PC-9 (cell line): ENCODE measurements around the gene MYCT1. TPM values are rescaled to one million over a fixed set of nuclear protein-coding genes. Genes with fewer than 3 reads are reported as not detected.

ENCODE experiments used
- BruUV-seq: library from RNA; stranded (reverse); fragments of 400-500 nt; replicated peaks from 2 replicates; lab custom pipeline; 2021; lab: Mats Ljungman, UMichigan
- CTCF ChIA-PET: fragments of 300-600 bp; sonication (Branson Sonifier 250); formaldehyde crosslinking; loops from one replicate; lab custom pipeline; 2022; ENCODE audit warnings: antibody characterized with exemption; lab: Charles Lee
- POLR2A ChIA-PET: fragments of 300-600 bp; sonication (Branson Sonifier 250); formaldehyde crosslinking; loops from one replicate; lab custom pipeline; 2022; ENCODE audit warnings: antibody characterized with exemption; ENCODE audit not compliant: unreplicated experiment; lab: Charles Lee
- DNase-seq, 2 experiments: peaks; one replicate each; pipeline versions ENCODE4 v3.0.0 to v3.0.0-alpha.2; 2015 to 2022; ENCODE audit warnings: mixed read lengths in 1 of 2
- H2AFZ ChIP-seq: fragments of 200-600 bp; sonication (generic); 2 replicates; pipeline ENCODE4 v1.8.1; 2017; ENCODE audit warnings: antibody characterized with exemption
- H3F3A ChIP-seq: fragments of 200-600 bp; sonication (generic); 2 replicates; pipeline ENCODE4 v1.8.1; 2017; ENCODE audit warnings: antibody characterized with exemption, mild to moderate bottlenecking, low read depth; ENCODE audit not compliant: insufficient read depth
- H3K27ac ChIP-seq: fragments of 200-600 bp; sonication (generic); 2 replicates; pipeline ENCODE4 v1.6.1; 2016; ENCODE audit warnings: mixed run types
- H3K27me3 ChIP-seq: fragments of 200-600 bp; sonication (generic); 2 replicates; pipeline ENCODE4 v1.6.1; 2016; ENCODE audit warnings: low read depth, mixed run types; ENCODE audit not compliant: insufficient read depth
- H3K36me3 ChIP-seq: fragments of 200-600 bp; sonication (generic); 2 replicates; pipeline ENCODE4 v1.6.1; 2016; ENCODE audit warnings: low read depth, mixed run types
- H3K4me1 ChIP-seq: fragments of 200-600 bp; sonication (generic); replicated peaks from 2 replicates; pipeline ENCODE4 v1.6.1; 2016; ENCODE audit warnings: mixed run types; ENCODE audit not compliant: insufficient read depth
- H3K4me2 ChIP-seq: fragments of 200-600 bp; sonication (generic); 2 replicates; pipeline ENCODE4 v1.6.1; 2017; ENCODE audit warnings: mixed run types
- H3K4me3 ChIP-seq: fragments of 200-600 bp; sonication (generic); 2 replicates; pipeline ENCODE4 v1.6.1; 2016; ENCODE audit warnings: mixed run types
- H3K79me2 ChIP-seq: fragments of 200-600 bp; sonication (generic); 2 replicates; pipeline ENCODE4 v1.6.1; 2017; ENCODE audit warnings: low read depth, mixed run types
- H3K9me2 ChIP-seq: fragments of 200-600 bp; sonication (generic); 2 replicates; pipeline ENCODE4 v1.8.1; 2017; ENCODE audit warnings: mild to moderate bottlenecking; ENCODE audit not compliant: insufficient read depth
- H3K9me3 ChIP-seq: fragments of 200-600 bp; sonication (generic); 2 replicates; pipeline ENCODE4 v1.8.1; 2016; ENCODE audit warnings: low read depth; ENCODE audit not compliant: insufficient read depth
- H4K20me1 ChIP-seq: fragments of 200-600 bp; sonication (generic); 2 replicates; pipeline ENCODE4 v1.8.1; 2017; ENCODE audit not compliant: insufficient read depth
- CTCF ChIP-seq: fragments of 200-600 bp; sonication (generic); conservative IDR thresholded peaks from 2 replicates; pipeline ENCODE4 v1.6.1; 2017; ENCODE audit warnings: mixed run types, antibody characterized with exemption, mild to moderate bottlenecking, moderate library complexity
- EZH2 ChIP-seq: fragments of 200-600 bp; sonication (generic); IDR thresholded peaks from 2 replicates; pipeline ENCODE4 v1.8.0; 2017; ENCODE audit warnings: antibody characterized with exemption, low read depth
- intact Hi-C: fragments of 100-400 bp; cut with micrococcal nuclease; formaldehyde crosslinking; loops from one replicate; pipeline ENCODE4 v1.10.0; 2022; ENCODE audit not compliant: unreplicated experiment
- total RNA-seq: library from RNA; stranded (reverse); gene quantifications from 2 replicates; pipeline ENCODE4 v1.2.3, GENCODE V29; 2021

Gene MYCT1
- total RNA-seq, 1 experiment from 2014 or later, result not detected

- Histone ChIP-seq H3K9me3 (no peaks in the 10 kb centered on the region), H3K36me3 (no peaks in the 10 kb centered on the region), H3F3A (no peaks in the 10 kb centered on the region), H2AFZ (no peak overlapping the region), H3K79me2 (no peaks in the 10 kb centered on the region), H3K4me1 (no peaks in the 10 kb centered on the region), H4K20me1 (no peaks in the 10 kb centered on the region), H3K27me3 (no peaks in the 10 kb centered on the region), H3K9me2 (no peaks in the 10 kb centered on the region; the same call in 1 of the 2 replicates), H3K4me3 (no peak overlapping the region), H3K27ac (no peak overlapping the region), H3K4me2 (no peak overlapping the region)
- POLR2A ChIA-PET, result no interaction called here
- intact Hi-C loops, result loop anchor here (10.0 kb wide), 1 partner anchor 188 kb away; no protein-coding TSS in a partner anchor
- TF ChIP-seq CTCF, result no peak
- TF ChIP-seq EZH2, result no peak
- no TSS peak for BruUV-seq
- DNase-seq, result no peak
- CTCF ChIA-PET, result no interaction called here
Measured at GRCh38 chr6:152673236-152673635, 24.5 kb upstream of the MYCT1 start.

GRCh38 chr6:152680151-152680550, 17.5 kb upstream of the MYCT1 start:
- no peak for DNase-seq
- H4K20me1 ChIP-seq, result no peaks in the 10 kb centered on the region
- H3K4me3 ChIP-seq, result no peak overlapping the region
- no peaks in the 10 kb centered on the region for H3K36me3 ChIP-seq
- H3K27ac ChIP-seq, result no peak overlapping the region
- intact Hi-C loops, result no loop called here
- TF ChIP-seq EZH2, result no peak
- TF ChIP-seq CTCF, result no peak
- BruUV-seq, result no TSS peak
- no peaks in the 10 kb centered on the region for H3F3A ChIP-seq
- no peaks in the 10 kb centered on the region for H3K9me2 ChIP-seq
- no peaks in the 10 kb centered on the region for H3K79me2 ChIP-seq
- no peaks in the 10 kb centered on the region for H3K4me1 ChIP-seq
- no peaks in the 10 kb centered on the region for H3K9me3 ChIP-seq
- no peak overlapping the region for H3K4me2 ChIP-seq
- H2AFZ ChIP-seq, result no peak overlapping the region
- no peaks in the 10 kb centered on the region for H3K27me3 ChIP-seq
- CTCF ChIA-PET, result no interaction called here
- POLR2A ChIA-PET, result no interaction called here

GRCh38 chr6:152680879-152681517, 16.7 kb upstream of the MYCT1 start:
- Histone ChIP-seq H2AFZ (no peak overlapping the region), H3K27ac (no peak overlapping the region), H3K79me2 (no peaks in the 10 kb centered on the region), H3K36me3 (no peaks in the 10 kb centered on the region), H3K27me3 (no peaks in the 10 kb centered on the region), H3K9me2 (no peaks in the 10 kb centered on the region), H3K4me1 (no peaks in the 10 kb centered on the region), H3K4me3 (no peak overlapping the region), H3K9me3 (no peaks in the 10 kb centered on the region), H3K4me2 (no peak overlapping the region), H3F3A (no peaks in the 10 kb centered on the region), H4K20me1 (no peaks in the 10 kb centered on the region)
- ChIA-PET CTCF (no interaction called here), POLR2A (no interaction called here)
- DNase-seq, result no peak
- TF ChIP-seq CTCF (no peak), EZH2 (no peak)
- no TSS peak for BruUV-seq
- intact Hi-C loops, result no loop called here
